HG03097 (cell line): ENCODE results near the gene ANO6.

Experiments
- ATAC-seq: cut with Tn5 transposase; IDR thresholded peaks from one replicate; pipeline ENCODE4 v1.9.1; 2021; ENCODE audit not compliant: unreplicated experiment, low FRiP score

ANO6 gene

GRCh38 chr12:45273717-45274271, 57.9 kb downstream of the ANO6 start:
- ATAC-seq, result no peak

- ATAC-seq, result no peak
These were observed 60.4 kb downstream of the ANO6 start for GRCh38 chr12:45276154-45276755.

GRCh38 chr12:45278447-45278846, 62.6 kb downstream of the ANO6 start:
- no peak for ATAC-seq

- ATAC-seq, result no peak
These were observed 64.3 kb downstream of the ANO6 start for GRCh38 chr12:45279931-45280830.

GRCh38 chr12:45281994-45282393, 66.1 kb downstream of the ANO6 start:
- ATAC-seq, result no peak

GRCh38 chr12:45282411-45282810, 66.5 kb downstream of the ANO6 start:
- ATAC-seq, result no peak

- no peak for ATAC-seq
These were observed 68.4 kb downstream of the ANO6 start for GRCh38 chr12:45284096-45284901.

- ATAC-seq, result no peak
These were observed 69.8 kb downstream of the ANO6 start for GRCh38 chr12:45285717-45286116.

GRCh38 chr12:45286621-45287020, 70.7 kb downstream of the ANO6 start:
- ATAC-seq, result no peak

- ATAC-seq, result no peak
These were observed 73.6 kb downstream of the ANO6 start for GRCh38 chr12:45289245-45290215.

- no peak for ATAC-seq
These were observed 74.3 kb downstream of the ANO6 start for GRCh38 chr12:45290216-45290605.

- no peak for ATAC-seq
These were observed 75.6 kb downstream of the ANO6 start for GRCh38 chr12:45291518-45291917.

GRCh38 chr12:45292486-45293195, 76.7 kb downstream of the ANO6 start:
- no peak for ATAC-seq

GRCh38 chr12:45294906-45295305, 79.0 kb downstream of the ANO6 start:
- ATAC-seq, result no peak

- no peak for ATAC-seq
These were observed 80.2 kb downstream of the ANO6 start for GRCh38 chr12:45296046-45296586.

- no peak for ATAC-seq
These were observed 82.2 kb downstream of the ANO6 start for GRCh38 chr12:45298047-45298446.

GRCh38 chr12:45298721-45299692, 83.1 kb downstream of the ANO6 start:
- ATAC-seq, result no peak
